Neural cell (in vitro differentiated cells): ENCODE measurements around the gene MCC.
A peak's percentile ranks its signal among the peaks of the same experiment; 100 is the strongest.

Experiments used
- CTCF ChIP-seq: fragments of 450-650 bp; IDR thresholded peaks from 2 replicates; pipeline ENCODE4 v1.5.1; 2014; ENCODE audit warnings: antibody characterized with exemption, mild to moderate bottlenecking, moderate library complexity; ENCODE audit not compliant: poor library complexity, severe bottlenecking
- EP300 ChIP-seq: fragments of 450-650 bp; conservative IDR thresholded peaks from 2 replicates; pipeline ENCODE4 v1.6.1; 2014; ENCODE audit warnings: antibody characterized with exemption, mild to moderate bottlenecking, moderate library complexity; ENCODE audit not compliant: poor library complexity, severe bottlenecking
- EZH2 ChIP-seq: fragments of 200-600, 300-800 bp; shearing (Covaris generic), sonication (generic); IDR thresholded peaks from 2 replicates; pipeline ENCODE4 v1.6.1; 2014; ENCODE audit warnings: antibody characterized with exemption, low read length, borderline replicate concordance, mild to moderate bottlenecking; ENCODE audit not compliant: insufficient read depth, poor library complexity, severe bottlenecking
- MXI1 ChIP-seq: fragments of 450-650 bp; conservative IDR thresholded peaks from 2 replicates; pipeline ENCODE4 v1.6.1; 2014; ENCODE audit warnings: antibody characterized with exemption, mild to moderate bottlenecking; ENCODE audit not compliant: poor library complexity, severe bottlenecking
- POLR2AphosphoS5 ChIP-seq: IDR thresholded peaks from 2 replicates; pipeline ENCODE4 v1.6.1; 2012
- RAD21 ChIP-seq: fragments of 450-650 bp; conservative IDR thresholded peaks from 2 replicates; pipeline ENCODE4 v1.6.1; 2014; ENCODE audit warnings: antibody characterized with exemption, mild to moderate bottlenecking, moderate library complexity
- REST ChIP-seq: IDR thresholded peaks from 2 replicates; pipeline ENCODE4 v1.6.1; 2012; ENCODE audit warnings: borderline replicate concordance
- SMC3 ChIP-seq: fragments of 450-650 bp; conservative IDR thresholded peaks from 2 replicates; pipeline ENCODE4 v1.6.1; 2014; ENCODE audit warnings: antibody characterized with exemption, mild to moderate bottlenecking, moderate library complexity; ENCODE audit not compliant: poor library complexity
- TAF1 ChIP-seq: IDR thresholded peaks from 2 replicates; pipeline ENCODE4 v1.6.1; 2012; ENCODE audit warnings: low read depth

GRCh38 chr5:113421693-113422092, 66.6 kb downstream of the MCC start:
- TF ChIP-seq SMC3 (no peak), CTCF (no peak), REST (peak; percentile 99), RAD21 (no peak), EZH2 (no peak), POLR2AphosphoS5 (peak; percentile 89), TAF1 (no peak), MXI1 (no peak), EP300 (peak; percentile 89)
